ENCODE results near the gene CBFA2T2.
"Not testable (repeated sequence)": the region's sequence is repeated elsewhere in the genome, so short reads cannot be mapped to it uniquely, and the experiment has no call there.

The CBFA2T2 gene

GRCh38 chr20:33470866-33471265 is 19.0 kb upstream of the CBFA2T2 start:
- no peak for DNase-seq (ENCODE audit: low read depth in 3 of 3)

GRCh38 chr20:33472868-33473435 is 16.9 kb upstream of the CBFA2T2 start:
- no peak for DNase-seq (ENCODE audit: low read depth in 3 of 3)

- no peak for DNase-seq (ENCODE audit: low read depth in 3 of 3)
Measured at GRCh38 chr20:33474097-33474873, 15.6 kb upstream of the CBFA2T2 start.

GRCh38 chr20:33474963-33475362 is 14.9 kb upstream of the CBFA2T2 start:
- DNase-seq (ENCODE audit: low read depth in 3 of 3), result no peak

- DNase-seq (ENCODE audit: low read depth in 3 of 3), result no peak
Measured at GRCh38 chr20:33475381-33476152, 14.3 kb upstream of the CBFA2T2 start.

- DNase-seq (ENCODE audit: low read depth in 3 of 3), result no peak
Measured at GRCh38 chr20:33477386-33478234, 12.3 kb upstream of the CBFA2T2 start.

GRCh38 chr20:33480048-33480447 is 9.8 kb upstream of the CBFA2T2 start:
- DNase-seq (ENCODE audit: low read depth in 3 of 3), result no peak

GRCh38 chr20:33481431-33481941 is 8.4 kb upstream of the CBFA2T2 start:
- no peak for DNase-seq (ENCODE audit: low read depth in 3 of 3)

GRCh38 chr20:33482581-33482980 is 7.3 kb upstream of the CBFA2T2 start:
- DNase-seq (ENCODE audit: low read depth in 3 of 3), result no peak

GRCh38 chr20:33483186-33483585 is 6.7 kb upstream of the CBFA2T2 start:
- not testable (repeated sequence) for DNase-seq (ENCODE audit: low read depth in 3 of 3)

- no peak for DNase-seq (ENCODE audit: low read depth in 3 of 3)
Measured at GRCh38 chr20:33488201-33488600, 1.7 kb upstream of the CBFA2T2 start.

- DNase-seq (ENCODE audit: low read depth in 3 of 3), result not testable (repeated sequence)
Measured at GRCh38 chr20:33488661-33489494, 1.0 kb upstream of the CBFA2T2 start.

- DNase-seq (ENCODE audit: low read depth in 3 of 3), result peak; percentile 98
Measured at GRCh38 chr20:33489495-33490022, 337 bp upstream of the CBFA2T2 start.

- no peak for DNase-seq (ENCODE audit: low read depth in 3 of 3)
Measured at GRCh38 chr20:33490934-33491656, 1.2 kb downstream of the CBFA2T2 start.

GRCh38 chr20:33493076-33493766 is 3.3 kb downstream of the CBFA2T2 start:
- DNase-seq (ENCODE audit: low read depth in 3 of 3), result no peak

GRCh38 chr20:33496776-33497175 is 6.9 kb downstream of the CBFA2T2 start:
- DNase-seq (ENCODE audit: low read depth in 3 of 3), result not testable (repeated sequence)

- DNase-seq (ENCODE audit: low read depth in 3 of 3), result no peak
Measured at GRCh38 chr20:33499355-33499754, 9.5 kb downstream of the CBFA2T2 start.

- no peak for DNase-seq (ENCODE audit: low read depth in 3 of 3)
Measured at GRCh38 chr20:33501000-33501399, 11.1 kb downstream of the CBFA2T2 start.

GRCh38 chr20:33503564-33503963 is 13.7 kb downstream of the CBFA2T2 start:
- no peak for DNase-seq (ENCODE audit: low read depth in 3 of 3)

Measured in stimulated activated CD4-positive, alpha-beta T cell treated with anti-CD3 and anti-CD28 coated beads, TNF-alpha, amount 100 ng/mL, for 4 hours (primary cell).